CD8-positive, alpha-beta memory T cell (primary cell): Measurements from ENCODE around the gene PIGV. TPM values are rescaled to one million over a fixed set of nuclear protein-coding genes. Genes with fewer than 3 reads are reported as not detected.

Source experiments
- CTCF ChIA-PET: fragments of 350-600 bp; sonication (Branson Sonifier 250); formaldehyde crosslinking; loops from one replicate; lab custom pipeline; 2021; ENCODE audit warnings: antibody characterized with exemption; lab: Charles Lee
- POLR2A ChIA-PET: fragments of 350-600 bp; sonication (Branson Sonifier 250); formaldehyde crosslinking; loops from one replicate; lab custom pipeline; 2021; ENCODE audit warnings: antibody characterized with exemption; lab: Charles Lee
- DNase-seq, 5 donors: peaks; one replicate each; pipeline versions ENCODE4 v3.0.0 to v3.0.0-alpha.2; 2020 to 2022; ENCODE audit warnings: mixed read lengths in 1 of 5
- H3K27ac ChIP-seq: one replicate; pipeline ENCODE4 v1.7.0; 2013; ENCODE audit warnings: low read depth, mild to moderate bottlenecking, low read length, moderate library complexity
- H3K27me3 ChIP-seq: 2 replicates; pipeline ENCODE4 v1.7.0; 2013; ENCODE audit warnings: low read length, mild to moderate bottlenecking; ENCODE audit not compliant: insufficient read depth, poor library complexity, severe bottlenecking
- H3K36me3 ChIP-seq: 2 replicates; pipeline ENCODE4 v1.7.0; 2013; ENCODE audit warnings: mild to moderate bottlenecking, low read length, moderate library complexity; ENCODE audit not compliant: insufficient read depth
- H3K4me1 ChIP-seq: 2 replicates; pipeline ENCODE4 v1.7.0; 2013; ENCODE audit warnings: mild to moderate bottlenecking, low read length, moderate library complexity; ENCODE audit not compliant: insufficient read depth
- H3K4me3 ChIP-seq: 2 replicates; pipeline ENCODE4 v1.7.0; 2013; ENCODE audit warnings: mild to moderate bottlenecking, low read length
- H3K9me3 ChIP-seq: 2 replicates; pipeline ENCODE4 v1.7.0; 2013; ENCODE audit warnings: mild to moderate bottlenecking, low read length
- H3K27ac Mint-ChIP-seq, 8 donors: one replicate each; pipeline ENCODE4 v1.8.0; 2020 to 2021; ENCODE audit warnings: mixed read lengths in 8 of 8, mild to moderate bottlenecking in 6 of 8, inconsistent platforms in 3 of 8, moderate library complexity in 3 of 8
- H3K27me3 Mint-ChIP-seq, 2 donors: one replicate each; pipeline ENCODE4 v1.8.0; 2020 to 2021; ENCODE audit warnings: mixed read lengths in 2 of 2, mild to moderate bottlenecking in 1 of 2, moderate library complexity in 1 of 2
- H3K36me3 Mint-ChIP-seq, 3 donors: one replicate each; pipeline ENCODE4 v1.8.0; 2020 to 2021; ENCODE audit warnings: mixed read lengths in 3 of 3, inconsistent platforms in 1 of 3, mild to moderate bottlenecking in 1 of 3
- H3K4me1 Mint-ChIP-seq, 3 donors: one replicate each; pipeline ENCODE4 v1.8.0; 2020 to 2021; ENCODE audit warnings: mixed read lengths in 3 of 3, inconsistent platforms in 1 of 3, mild to moderate bottlenecking in 1 of 3
- H3K4me3 Mint-ChIP-seq, 7 donors: one replicate each; pipeline ENCODE4 v1.8.0; 2020 to 2021; ENCODE audit warnings: mixed read lengths in 7 of 7, mild to moderate bottlenecking in 6 of 7, moderate library complexity in 4 of 7, inconsistent platforms in 2 of 7
- H3K9me3 Mint-ChIP-seq, 5 donors: one replicate each; pipeline ENCODE4 v1.8.0; 2020 to 2022; ENCODE audit warnings: mixed read lengths in 5 of 5, mild to moderate bottlenecking in 3 of 5, moderate library complexity in 2 of 5, inconsistent platforms in 1 of 5
- polyA plus RNA-seq: library from polyadenylated mRNA; unstranded; fragments of 300-500 nt; fragmentation: Illumina TruSeq; gene quantifications from one replicate; pipeline ENCODE4 v1.2.3, GENCODE V29; 2021
- total RNA-seq, 2 experiments: library from RNA; stranded (reverse); gene quantifications; one replicate each; pipeline ENCODE4 v1.2.3, GENCODE V29; 2021

Gene PIGV
- total and polyA plus RNA-seq, 3 experiments from 2014 or later: 19.1 to 24.9 (median 23.6) TPM

DNA sequence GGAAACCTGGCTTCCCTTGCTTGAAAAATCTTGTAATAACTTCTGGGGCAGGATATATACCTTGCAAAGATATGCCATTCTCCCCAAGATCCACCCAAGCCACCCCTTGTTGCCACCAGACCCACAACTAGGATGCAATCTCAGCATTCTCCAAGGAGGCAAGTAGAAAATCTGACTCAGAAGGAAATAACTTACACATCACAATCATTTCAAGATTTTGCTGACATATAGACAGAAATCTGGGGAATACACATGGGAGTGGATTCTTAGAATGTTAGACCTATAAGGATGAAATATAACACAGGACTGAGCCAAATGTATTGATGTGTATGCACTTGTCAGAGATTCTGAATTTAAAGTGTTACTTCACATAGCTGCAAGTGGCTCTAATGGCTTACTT lies 24.0 kb downstream of the PIGV start:
- Mint-ChIP-seq H3K4me3 (no peak overlapping the region), H3K27ac (peak overlapping the region in 7 of 8 donors; percentile 26 to 93 (median 68))
- CTCF ChIA-PET: interaction anchor here (1.2 to 4.9 kb wide), 9 partner anchors 8 to 311 kb away, joined by 3 to 68 read pairs (median 20); partner anchors contain the start of gene PIGV

DNA sequence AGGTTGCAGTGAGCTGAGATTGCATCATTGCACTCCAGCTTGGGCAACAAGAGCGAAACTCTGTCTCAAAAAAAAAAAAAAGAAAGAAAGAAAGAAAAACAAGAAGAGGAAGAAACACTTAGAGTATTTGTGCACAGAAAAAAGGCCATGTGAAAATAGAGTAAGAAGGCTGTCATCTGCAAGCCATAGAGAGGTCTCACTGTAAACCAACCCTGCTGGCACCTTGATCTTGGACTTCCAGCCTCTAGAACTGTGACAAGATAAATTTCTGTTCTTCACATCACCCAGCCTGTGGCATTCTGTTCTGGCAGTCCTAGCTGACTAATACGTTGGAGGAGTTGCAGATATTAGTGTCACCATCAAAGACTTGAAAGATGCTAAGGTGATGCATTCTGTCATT lies 26.6 kb downstream of the PIGV start:
- ChIA-PET CTCF (no interaction called here), POLR2A (no interaction called here)
- Histone ChIP-seq H3K27ac (no peak overlapping the region), H3K9me3 (no peaks in the 10 kb centered on the region), H3K27me3 (no peaks in the 10 kb centered on the region), H3K4me3 (no peak overlapping the region), H3K4me1 (peaks cover 11% of the 10 kb centered on the region), H3K36me3 (no peaks in the 10 kb centered on the region)
- Mint-ChIP-seq H3K4me3 (no peak overlapping the region), H3K4me1 (peaks cover 19 to 21% (median 21%) of the 10 kb centered on the region in 3 donors), H3K36me3 (no peaks in the 10 kb centered on the region), H3K9me3 (no peaks in the 10 kb centered on the region), H3K27ac (no peak overlapping the region), H3K27me3 (no peaks in the 10 kb centered on the region)
- DNase-seq: no peak

More for the DNA sequence above, 24.0 kb downstream of the PIGV start:
- no peaks in the 10 kb centered on the region for H3K27me3 ChIP-seq
- Mint-ChIP-seq H3K4me1 (peaks cover 21% of the 10 kb centered on the region in 3 donors), H3K27me3 (no peaks in the 10 kb centered on the region), H3K36me3 (no peaks in the 10 kb centered on the region), H3K9me3 (no peaks in the 10 kb centered on the region)
- H3K27ac ChIP-seq: no peak overlapping the region
- H3K4me1 ChIP-seq: peaks cover 11% of the 10 kb centered on the region
- H3K9me3 ChIP-seq: no peaks in the 10 kb centered on the region
- POLR2A ChIA-PET: interaction anchor here (0.8 to 2.9 kb wide), 3 partner anchors 22 to 78 kb away, joined by 4 to 12 read pairs (median 6); partner anchors contain the start of gene GPN2
- no peak overlapping the region for H3K4me3 ChIP-seq
- no peaks in the 10 kb centered on the region for H3K36me3 ChIP-seq
- DNase-seq: no peak

DNA sequence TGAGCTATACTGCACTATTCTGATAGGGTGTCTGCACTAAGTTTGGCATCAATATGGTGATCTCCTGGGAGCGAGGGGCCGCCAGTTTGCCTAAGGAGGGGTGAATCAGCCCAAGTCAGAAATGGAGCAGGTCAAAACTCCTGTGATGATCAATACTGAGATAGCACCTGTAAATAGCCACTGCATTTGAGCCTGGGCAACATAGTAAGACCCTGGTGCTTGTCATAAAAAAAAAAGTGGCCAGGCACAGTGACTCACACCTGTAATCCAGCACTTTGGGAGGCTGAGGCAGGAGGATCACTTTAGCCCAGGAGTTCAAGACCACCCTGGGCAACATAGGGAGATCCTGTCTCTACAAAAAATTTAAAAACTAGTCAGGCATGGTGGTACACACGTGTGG lies 27.1 kb downstream of the PIGV start:
- Histone ChIP-seq H3K4me3 (no peak overlapping the region), H3K4me1 (peaks cover 11% of the 10 kb centered on the region), H3K9me3 (no peaks in the 10 kb centered on the region), H3K27me3 (no peaks in the 10 kb centered on the region), H3K36me3 (no peaks in the 10 kb centered on the region), H3K27ac (no peak overlapping the region)
- ChIA-PET POLR2A (interaction anchor here (0.6 to 0.7 kb wide), 2 partner anchors 15 to 45 kb away, joined by 3 to 6 read pairs; no protein-coding TSS in a partner anchor), CTCF (no interaction called here)
- no peak overlapping the region for H3K4me3 Mint-ChIP-seq
- no peak for DNase-seq
- no peaks in the 10 kb centered on the region for H3K27me3 Mint-ChIP-seq
- peak overlapping the region in 1 of 8 donors; percentile 29 for H3K27ac Mint-ChIP-seq
- peaks cover 17 to 20% (median 19%) of the 10 kb centered on the region in 3 donors for H3K4me1 Mint-ChIP-seq
- no peaks in the 10 kb centered on the region for H3K36me3 Mint-ChIP-seq
- H3K9me3 Mint-ChIP-seq: no peaks in the 10 kb centered on the region

DNA sequence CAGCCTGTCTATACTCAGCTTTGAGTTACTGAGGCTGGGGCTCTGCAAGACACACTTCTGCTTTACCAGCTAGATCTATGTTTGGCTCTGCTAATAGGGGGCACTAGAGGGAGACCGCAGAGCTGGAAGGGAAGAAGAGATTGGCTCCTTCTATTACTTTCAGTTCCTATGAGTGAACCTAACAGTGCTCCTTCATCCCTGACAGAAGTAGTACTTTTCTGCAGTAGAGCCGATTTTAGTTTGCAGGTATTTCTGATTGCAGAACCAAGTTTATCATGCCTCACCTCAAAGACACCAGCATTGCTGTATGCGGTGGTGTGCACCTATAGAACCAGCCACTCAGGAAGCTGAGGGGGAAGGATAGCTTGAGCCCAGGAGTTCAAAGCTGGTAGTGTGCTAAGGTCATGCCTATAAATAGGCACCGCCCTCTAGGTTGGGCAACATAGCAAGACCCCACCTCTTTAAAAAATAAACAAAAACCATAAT lies 33.1 kb downstream of the PIGV start:
- H3K4me3 Mint-ChIP-seq: peak overlapping the region; percentile 81 to 88 (median 84)
- no peaks in the 10 kb centered on the region for H3K36me3 ChIP-seq
- peak overlapping the region; percentile 87 to 95 (median 91) for H3K27ac Mint-ChIP-seq
- no peak overlapping the region for H3K27ac ChIP-seq
- H3K36me3 Mint-ChIP-seq: no peaks in the 10 kb centered on the region
- peak in 2 of 5 donors; percentile 53 to 61 for DNase-seq
- POLR2A ChIA-PET: interaction anchor here (0.6 to 1.7 kb wide), 5 partner anchors 13 to 335 kb away, joined by 4 to 13 read pairs (median 7); no protein-coding TSS in a partner anchor
- H3K9me3 Mint-ChIP-seq: no peaks in the 10 kb centered on the region
- H3K4me1 Mint-ChIP-seq: peaks cover 14 to 36% (median 25%) of the 10 kb centered on the region in 3 donors
- peaks cover 22% of the 10 kb centered on the region for H3K4me1 ChIP-seq
- no peaks in the 10 kb centered on the region for H3K27me3 Mint-ChIP-seq
- H3K27me3 ChIP-seq: no peaks in the 10 kb centered on the region
- CTCF ChIA-PET: interaction anchor here (0.6 to 5.6 kb wide), 26 partner anchors 11 to 321 kb away, joined by 3 to 79 read pairs (median 3); partner anchors contain the start of genes GPATCH3 and PIGV
- H3K9me3 ChIP-seq: no peaks in the 10 kb centered on the region
- peak overlapping the region; percentile 26 for H3K4me3 ChIP-seq

DNA sequence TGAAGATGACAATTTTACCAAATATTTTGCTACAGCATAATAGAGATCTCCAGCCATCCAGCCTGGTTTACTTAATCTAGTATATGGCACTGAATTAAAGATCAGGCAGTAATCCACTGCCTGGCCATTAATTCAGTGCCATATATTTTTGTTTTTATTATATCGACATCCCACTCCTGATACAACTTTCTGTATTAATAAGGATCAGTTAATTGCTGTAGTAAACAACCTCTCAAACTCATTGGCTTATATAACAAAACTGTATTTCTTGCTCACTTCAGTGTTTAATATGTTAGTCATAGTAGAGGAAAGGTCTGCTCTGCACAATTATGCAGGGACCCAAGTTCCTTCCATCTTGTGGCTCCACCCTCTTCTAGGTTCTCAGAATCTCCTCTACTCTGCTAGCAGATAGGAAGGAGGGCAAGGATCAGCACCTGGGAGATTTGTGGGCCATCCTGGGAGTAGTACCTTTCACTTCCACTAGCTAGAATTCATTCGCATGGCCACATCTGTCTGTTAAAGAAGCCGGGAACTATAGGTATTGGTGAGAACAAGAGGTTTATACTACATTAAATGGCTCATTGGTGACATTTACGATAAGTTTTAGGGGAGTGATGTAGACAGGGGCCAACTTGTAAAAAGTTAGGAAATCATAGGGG lies 35.1 kb downstream of the PIGV start:
- no peak overlapping the region for H3K4me3 ChIP-seq
- peak overlapping the region in 3 of 7 donors; percentile 12 to 68 (median 20) for H3K4me3 Mint-ChIP-seq
- no peak for DNase-seq
- H3K4me1 ChIP-seq: peaks cover 32% of the 10 kb centered on the region
- no peak overlapping the region for H3K27ac ChIP-seq
- peaks cover 23 to 49% (median 35%) of the 10 kb centered on the region in 3 donors for H3K4me1 Mint-ChIP-seq
- peak overlapping the region in 5 of 8 donors; percentile 33 to 77 (median 59) for H3K27ac Mint-ChIP-seq
- CTCF ChIA-PET: interaction anchor here (0.8 to 5.6 kb wide), 3 partner anchors 9 to 217 kb away, joined by 3 to 79 read pairs (median 5); no protein-coding TSS in a partner anchor
- H3K36me3 ChIP-seq: no peaks in the 10 kb centered on the region
- no peaks in the 10 kb centered on the region for H3K9me3 ChIP-seq
- POLR2A ChIA-PET: interaction anchor here (0.6 to 0.8 kb wide), 3 partner anchors 22 to 1717 kb away, joined by 4 to 13 read pairs (median 7); no protein-coding TSS in a partner anchor
- no peaks in the 10 kb centered on the region for H3K9me3 Mint-ChIP-seq
- no peaks in the 10 kb centered on the region for H3K27me3 Mint-ChIP-seq
- no peaks in the 10 kb centered on the region for H3K27me3 ChIP-seq
- peaks cover 0 to 9% (median 0%) of the 10 kb centered on the region in 3 donors for H3K36me3 Mint-ChIP-seq

DNA sequence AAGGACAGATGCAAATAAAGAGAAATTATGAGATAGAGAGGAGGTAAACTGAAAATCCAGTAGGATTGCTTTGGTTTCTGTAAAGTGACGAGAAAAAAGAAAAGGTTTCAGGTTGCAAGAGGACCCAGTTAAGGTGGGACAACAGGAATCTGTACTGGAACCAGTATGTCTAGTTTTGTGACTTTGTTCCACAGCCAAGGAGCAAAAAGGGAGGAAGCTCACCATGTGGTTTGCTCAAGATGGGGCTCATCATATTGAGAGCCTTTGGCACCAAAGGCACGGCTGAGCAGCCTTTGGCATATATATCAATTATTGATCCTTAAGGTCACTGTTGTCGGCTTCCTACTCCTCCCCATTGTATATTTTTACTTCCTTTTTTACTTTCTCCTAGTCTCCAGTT lies 37.0 kb downstream of the PIGV start:
- Histone ChIP-seq H3K36me3 (no peaks in the 10 kb centered on the region), H3K9me3 (no peaks in the 10 kb centered on the region), H3K27ac (no peak overlapping the region), H3K4me1 (peaks cover 49% of the 10 kb centered on the region), H3K4me3 (no peak overlapping the region), H3K27me3 (no peaks in the 10 kb centered on the region)
- no peak for DNase-seq
- CTCF ChIA-PET: interaction anchor here (0.7 to 1.9 kb wide), 6 partner anchors 9 to 40 kb away, joined by 3 to 9 read pairs (median 4); no protein-coding TSS in a partner anchor
- no peaks in the 10 kb centered on the region for H3K9me3 Mint-ChIP-seq
- H3K4me3 Mint-ChIP-seq: peak overlapping the region in 5 of 7 donors; percentile 40 to 95 (median 50)
- POLR2A ChIA-PET: no interaction called here
- peak overlapping the region; percentile 72 to 99 (median 96) for H3K27ac Mint-ChIP-seq
- H3K27me3 Mint-ChIP-seq: no peaks in the 10 kb centered on the region
- peaks cover 0 to 20% (median 3%) of the 10 kb centered on the region in 3 donors for H3K36me3 Mint-ChIP-seq
- peaks cover 42 to 67% (median 53%) of the 10 kb centered on the region in 3 donors for H3K4me1 Mint-ChIP-seq

DNA sequence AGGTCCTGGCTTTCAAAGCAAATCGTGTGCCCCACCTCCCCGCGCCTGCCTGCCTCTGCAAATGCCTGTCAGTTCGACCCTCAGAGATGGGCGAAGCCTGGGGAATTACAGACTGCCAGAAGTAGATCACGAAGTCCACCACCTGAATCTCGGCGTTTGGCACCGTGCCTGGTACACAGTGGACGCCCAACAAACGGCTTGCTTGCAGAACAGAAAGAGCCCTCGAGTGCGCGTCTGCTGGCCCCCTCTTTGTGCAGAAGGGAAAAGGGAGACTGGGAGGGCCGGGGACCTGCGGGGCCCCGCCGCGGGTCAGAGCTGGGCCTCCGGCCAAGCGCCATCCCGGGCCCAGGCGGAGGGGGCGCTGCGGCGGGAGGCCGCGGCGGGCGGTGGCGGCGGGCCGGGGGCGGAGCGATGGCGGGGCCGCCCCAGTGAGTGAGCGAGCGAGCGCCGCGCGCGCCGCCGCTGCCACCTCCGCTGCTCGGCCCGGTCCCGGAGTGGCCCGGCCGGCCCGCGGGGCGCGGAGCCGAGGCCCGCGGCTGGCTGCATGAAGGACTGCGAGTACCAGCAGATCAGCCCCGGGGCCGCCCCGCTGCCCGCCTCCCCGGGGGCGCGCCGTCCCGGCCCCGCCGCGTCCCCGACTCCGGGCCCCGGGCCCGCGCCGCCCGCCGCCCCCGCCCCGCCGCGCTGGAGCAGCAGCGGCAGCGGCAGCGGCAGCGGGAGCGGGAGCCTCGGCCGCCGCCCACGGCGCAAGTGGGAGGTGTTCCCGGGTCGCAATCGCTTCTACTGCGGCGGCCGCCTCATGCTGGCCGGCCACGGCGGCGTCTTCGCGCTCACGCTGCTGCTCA lies 38.7 kb downstream of the PIGV start, which contains the start of gene ZDHHC18:
TSS of gene ZDHHC18 (plus strand) at position 428 of the 845 bp plus-strand sequence. CDS start at position 545, 117 bp downstream.
- CTCF ChIA-PET: interaction anchor here (1.5 to 1.9 kb wide), 3 partner anchors 9 to 46 kb away, joined by 3 to 6 read pairs (median 6); no protein-coding TSS in a partner anchor
- no peaks in the 10 kb centered on the region for H3K9me3 ChIP-seq
- peak within 1 kb of the TSS; percentile 74 for H3K4me3 ChIP-seq
- POLR2A ChIA-PET: no interaction called here
- H3K4me1 ChIP-seq: peaks cover 48% of the 10 kb centered on the region
- H3K36me3 ChIP-seq: no peaks in the 10 kb centered on the region
- no peaks in the 10 kb centered on the region for H3K9me3 Mint-ChIP-seq
- no peaks in the 10 kb centered on the region for H3K27me3 ChIP-seq
- H3K4me3 Mint-ChIP-seq: peak within 1 kb of the TSS; percentile 93 to 97 (median 95)
- H3K27me3 Mint-ChIP-seq: no peaks in the 10 kb centered on the region
- DNase-seq: peak; percentile 61 to 79 (median 74)
- H3K4me1 Mint-ChIP-seq: peaks cover 49 to 69% (median 62%) of the 10 kb centered on the region in 3 donors
- peak within 1 kb of the TSS; percentile 77 for H3K27ac ChIP-seq
- peak within 1 kb of the TSS; percentile 93 to 100 (median 100) for H3K27ac Mint-ChIP-seq
- H3K36me3 Mint-ChIP-seq: peaks cover 0 to 32% (median 3%) of the 10 kb centered on the region in 3 donors
